HG02884 (cell line): ENCODE data around the gene LINC00237.

Experiments used
- ATAC-seq: cut with Tn5 transposase; IDR thresholded peaks from one replicate; pipeline ENCODE4 v1.9.1; 2021; ENCODE audit warnings: mild to moderate bottlenecking, moderate library complexity; ENCODE audit not compliant: unreplicated experiment

Gene LINC00237

GRCh38 chr20:21052241-21052640, 53.9 kb downstream of the LINC00237 start:
- no peak for ATAC-seq

GRCh38 chr20:21050710-21051109, 55.4 kb downstream of the LINC00237 start:
- no peak for ATAC-seq

GRCh38 chr20:21049305-21049828, 56.8 kb downstream of the LINC00237 start:
- ATAC-seq = no peak

- ATAC-seq = no peak
Measured at GRCh38 chr20:21048841-21049273, 57.3 kb downstream of the LINC00237 start.

GRCh38 chr20:21047981-21048380, 58.2 kb downstream of the LINC00237 start:
- ATAC-seq = no peak

- no peak for ATAC-seq
Measured at GRCh38 chr20:21046413-21047070, 59.6 kb downstream of the LINC00237 start.
